IMR-90 (cell line): ENCODE data around the gene ATXN1. TPM values are rescaled to one million over a fixed set of nuclear protein-coding genes. Genes with fewer than 3 reads are reported as not detected.

Experiments
- ATAC-seq: fragments of 200-7000 bp; cut with Tn5 transposase; 2 replicates; pipeline ENCODE4 v1.9.1; 2020; ENCODE audit warnings: low read depth, mild to moderate bottlenecking, moderate library complexity
- BruUV-seq: library from RNA; stranded (reverse); fragments of 400-500 nt; replicated peaks from 2 replicates; lab custom pipeline; 2021; lab: Mats Ljungman, UMichigan
- CTCF ChIA-PET: fragments of 300-600 bp; formaldehyde crosslinking; extraction: SDS; loops from one replicate; lab custom pipeline; 2021; ENCODE audit warnings: antibody characterized with exemption; lab: Yijun Ruan, JAX
- POLR2A ChIA-PET: fragments of 300-600 bp; sonication (Branson Sonifier 250); formaldehyde crosslinking; loops from one replicate; lab custom pipeline; 2022; ENCODE audit warnings: antibody characterized with exemption; ENCODE audit not compliant: unreplicated experiment; lab: Charles Lee
- DNase-seq: peaks from one replicate; pipeline ENCODE4 v3.0.0; 2013
- H2AFZ ChIP-seq: replicated peaks from 2 replicates; pipeline ENCODE3; 2013; ENCODE audit warnings: low read length, mild to moderate bottlenecking; ENCODE audit not compliant: poor library complexity
- H2AK5ac ChIP-seq: 2 replicates; pipeline ENCODE4 v1.6.1; 2013; ENCODE audit warnings: low read depth, low read length, inconsistent platforms
- H2AK9ac ChIP-seq: replicated peaks from 2 replicates; pipeline ENCODE3; 2013; ENCODE audit warnings: mild to moderate bottlenecking, low read depth, low read length, moderate library complexity; ENCODE audit not compliant: poor library complexity
- H2BK120ac ChIP-seq: 2 replicates; pipeline ENCODE4 v1.6.1; 2013; ENCODE audit warnings: low read depth, low read length, inconsistent platforms
- H2BK15ac ChIP-seq: 3 replicates; pipeline ENCODE4 v1.6.1; 2013; ENCODE audit warnings: low read depth, low read length, inconsistent platforms
- H2BK20ac ChIP-seq: 2 replicates; pipeline ENCODE4 v1.6.1; 2013; ENCODE audit warnings: low read depth, mild to moderate bottlenecking, inconsistent platforms, low read length, moderate library complexity
- H2BK5ac ChIP-seq: 2 replicates; pipeline ENCODE4 v1.6.1; 2013; ENCODE audit warnings: mild to moderate bottlenecking, low read depth, low read length, inconsistent platforms; ENCODE audit not compliant: poor library complexity, severe bottlenecking
- H3K14ac ChIP-seq: replicated peaks from 2 replicates; pipeline ENCODE4 v1.6.1; 2013; ENCODE audit warnings: low read depth, low read length, inconsistent platforms
- H3K18ac ChIP-seq: 2 replicates; pipeline ENCODE4 v1.6.1; 2013; ENCODE audit warnings: low read depth, low read length, control low read depth
- H3K23ac ChIP-seq: 2 replicates; pipeline ENCODE4 v1.6.1; 2013; ENCODE audit warnings: low read depth, low read length, inconsistent platforms
- H3K27ac ChIP-seq: 2 replicates; pipeline ENCODE4 v1.5.1; 2013; ENCODE audit warnings: mild to moderate bottlenecking, control low read depth, low read length; ENCODE audit not compliant: insufficient read depth
- H3K27me3 ChIP-seq: 2 replicates; pipeline ENCODE4 v1.6.1; 2013; ENCODE audit warnings: low read length; ENCODE audit not compliant: control insufficient read depth, insufficient read depth
- H3K36me3 ChIP-seq: 2 replicates; pipeline ENCODE4 v1.6.1; 2013; ENCODE audit warnings: low read length, mixed read lengths; ENCODE audit not compliant: control insufficient read depth, insufficient read depth
- H3K4ac ChIP-seq: 2 replicates; pipeline ENCODE4 v1.6.1; 2013; ENCODE audit warnings: low read depth, low read length, inconsistent platforms
- H3K4me1 ChIP-seq: 2 replicates; pipeline ENCODE4 v1.6.1; 2013; ENCODE audit warnings: low read length, mixed read lengths; ENCODE audit not compliant: control insufficient read depth, insufficient read depth
- H3K4me2 ChIP-seq: 2 replicates; pipeline ENCODE4 v1.6.1; 2013; ENCODE audit warnings: low read depth, mild to moderate bottlenecking, control low read depth, low read length, moderate library complexity
- H3K4me3 ChIP-seq: 2 replicates; pipeline ENCODE4 v1.5.1; 2013; ENCODE audit warnings: low read depth, mild to moderate bottlenecking, control low read depth, low read length, moderate library complexity; ENCODE audit not compliant: insufficient read depth
- H3K56ac ChIP-seq: 2 replicates; pipeline ENCODE4 v1.6.1; 2013; ENCODE audit warnings: low read length, inconsistent platforms; ENCODE audit not compliant: insufficient read depth; ENCODE audit errors: extremely low read depth
- H3K79me1 ChIP-seq, 2 experiments: 2 replicates each; pipeline ENCODE4 v1.6.1; 2013; ENCODE audit warnings: low read length in 2 of 2, inconsistent platforms in 1 of 2, low read depth in 1 of 2
- H3K9ac ChIP-seq: 2 replicates; pipeline ENCODE4 v1.6.1; 2013; ENCODE audit warnings: low read depth, low read length, control low read depth
- H3K9me1 ChIP-seq: 2 replicates; pipeline ENCODE4 v1.6.1; 2013; ENCODE audit warnings: low read length, inconsistent platforms; ENCODE audit not compliant: insufficient read depth
- H3K9me3 ChIP-seq: 2 replicates; pipeline ENCODE4 v1.6.1; 2013; ENCODE audit warnings: low read length; ENCODE audit not compliant: control insufficient read depth, insufficient read depth
- H4K20me1 ChIP-seq: 2 replicates; pipeline ENCODE4 v1.6.1; 2013; ENCODE audit warnings: low read length, inconsistent platforms; ENCODE audit not compliant: insufficient read depth
- H4K5ac ChIP-seq: 2 replicates; pipeline ENCODE4 v1.6.1; 2013; ENCODE audit warnings: mild to moderate bottlenecking, low read depth, low read length, control low read depth
- H4K8ac ChIP-seq, 2 experiments: 2 replicates each; pipeline ENCODE4 v1.6.1; 2013; ENCODE audit warnings: low read depth in 2 of 2, low read length in 2 of 2, control low read depth in 1 of 2, inconsistent platforms in 1 of 2
- H4K91ac ChIP-seq: 2 replicates; pipeline ENCODE4 v1.6.1; 2013; ENCODE audit warnings: low read depth, low read length, inconsistent platforms; ENCODE audit not compliant: insufficient read depth
- BHLHE40 ChIP-seq: fragments of 150-350 bp; IDR thresholded peaks from 2 replicates; pipeline ENCODE4 v1.6.1; 2016; ENCODE audit warnings: mild to moderate bottlenecking, low read depth, low read length
- CHD1 ChIP-seq: IDR thresholded peaks from 2 replicates; pipeline ENCODE4 v1.6.1; 2012; ENCODE audit warnings: low read depth, low read length, improper control_type of control experiment
- ELK1 ChIP-seq: fragments of 150-350 bp; IDR thresholded peaks from 2 replicates; pipeline ENCODE4 v1.6.1; 2016; ENCODE audit warnings: low read depth, mild to moderate bottlenecking, low read length, moderate library complexity, borderline replicate concordance
- FOS ChIP-seq: fragments of 150-350 bp; IDR thresholded peaks from 2 replicates; pipeline ENCODE4 v1.6.1; 2016; ENCODE audit warnings: low read depth, low read length
- MAFK ChIP-seq: IDR thresholded peaks from 2 replicates; pipeline ENCODE4 v1.6.1; 2012; ENCODE audit warnings: low read depth, low read length, improper control_type of control experiment
- MAZ ChIP-seq: IDR thresholded peaks from 2 replicates; pipeline ENCODE4 v1.6.1; 2012; ENCODE audit warnings: low read depth, mild to moderate bottlenecking, low read length, improper control_type of control experiment, moderate library complexity, borderline replicate concordance
- POLR2A ChIP-seq: IDR thresholded peaks from 2 replicates; pipeline ENCODE4 v1.6.1; 2012; ENCODE audit warnings: mild to moderate bottlenecking, low read depth, low read length
- RAD21 ChIP-seq: IDR thresholded peaks from 2 replicates; pipeline ENCODE4 v1.6.1; 2012; ENCODE audit warnings: low read length, improper control_type of control experiment
- RFX5 ChIP-seq: IDR thresholded peaks from 2 replicates; pipeline ENCODE4 v1.8.0; 2012; ENCODE audit warnings: low read depth, mild to moderate bottlenecking, low read length, moderate library complexity
- SMC3 ChIP-seq: fragments of 150-350 bp; IDR thresholded peaks from 2 replicates; pipeline ENCODE4 v1.6.1; 2016; ENCODE audit warnings: low read depth, mild to moderate bottlenecking, antibody characterized with exemption, low read length, moderate library complexity
- WGBS, 2 experiments: methylation state at CpG; one replicate each; pipeline versions ENCODE4 v1.1.5 to v1.1.7; 2013; ENCODE audit warnings: missing lambda C conversion rate in 2 of 2; ENCODE audit not compliant: insufficient read length in 1 of 2; ENCODE audit errors: extremely low coverage in 2 of 2; 5-methylcytosine and 5-hydroxymethylcytosine counted together
- dilution Hi-C: fragments of 300-500 bp; cut with HindIII; formaldehyde crosslinking; loops from one replicate; pipeline ENCODE4 v1.14.3; 2018; ENCODE audit warnings: low sequenced_read_pairs; ENCODE audit not compliant: unreplicated experiment
- in situ Hi-C: fragments of 300-500 bp; cut with MboI; formaldehyde crosslinking; loops from 3 replicates; pipeline ENCODE4 v1.14.3; 2019; ENCODE audit warnings: low sequenced_read_pairs, inconsistent platforms, mixed read lengths
- intact Hi-C: fragments of 100-400 bp; cut with micrococcal nuclease; formaldehyde crosslinking; loops from 2 replicates; pipeline ENCODE4 v1.10.0; 2022
- polyA plus RNA-seq, 3 experiments: library from polyadenylated mRNA; depleted of rRNA; stranded (reverse); fragments of >200 nt; gene quantifications; 2 replicates each; pipeline ENCODE4 v1.2.3, GENCODE V29; 2012; ENCODE audit warnings: low replicate concordance in 1 of 3
- total RNA-seq: library from RNA; depleted of rRNA; stranded (reverse); fragments of >200 nt; gene quantifications from 2 replicates; pipeline ENCODE4 v1.2.3, GENCODE V29; 2012

The ATXN1 gene
- total and polyA plus RNA-seq, 2 of the 4 experiments (the other 2 are of a cell fraction) = 7.3 to 11.1 TPM

- H3K4me2 ChIP-seq = no peak overlapping the region
- no peaks in the 10 kb centered on the region for H4K20me1 ChIP-seq
- peaks cover 6% of the 10 kb centered on the region; the same call in 1 of the 2 replicates for H3K9me1 ChIP-seq
- H3K23ac ChIP-seq = no peak overlapping the region
- no peak overlapping the region for H3K14ac ChIP-seq
- no peak overlapping the region for H3K4ac ChIP-seq
- no peak overlapping the region for H2AFZ ChIP-seq
- no peak overlapping the region for H2BK5ac ChIP-seq
- H3K79me1 ChIP-seq = peaks cover 4 to 5% of the 10 kb centered on the region in 2 experiments; a peak in 1 of 4 replicates
- H3K4me3 ChIP-seq = no peak overlapping the region
- no peak overlapping the region for H4K5ac ChIP-seq
- no peaks in the 10 kb centered on the region for H3K9me3 ChIP-seq
- H3K9ac ChIP-seq = no peak overlapping the region
- POLR2A ChIA-PET = no interaction called here
- no peak overlapping the region for H4K8ac ChIP-seq
- no peak overlapping the region for H2AK9ac ChIP-seq
- H3K36me3 ChIP-seq = peaks cover 5% of the 10 kb centered on the region; the same call in 1 of the 2 replicates
- CTCF ChIA-PET = interaction anchor here (0.6 to 1.1 kb wide), 3 partner anchors 63 to 1186 kb away, joined by 3 to 6 read pairs (median 3); no protein-coding TSS in a partner anchor
- H3K4me1 ChIP-seq = no peaks in the 10 kb centered on the region
- no peak overlapping the region for H2BK20ac ChIP-seq
- no peak overlapping the region for H2AK5ac ChIP-seq
- intact Hi-C loops = no loop called here
- WGBS, 2 experiments = no CpG with 5 or more reads among the region's 2 CpGs
- no peak overlapping the region for H2BK120ac ChIP-seq
- BruUV-seq = no TSS peak
- DNase-seq = no peak
- dilution Hi-C loops = no loop called here
- ATAC-seq = no peak
- no peak overlapping the region for H3K56ac ChIP-seq
- no peak overlapping the region for H3K27ac ChIP-seq
- no peak overlapping the region for H2BK15ac ChIP-seq
- no peak for TF ChIP-seq SMC3
- TF ChIP-seq MAFK = no peak
- TF ChIP-seq RAD21 = no peak
- no peak for TF ChIP-seq ELK1
- no peak for TF ChIP-seq CHD1
- no peak for TF ChIP-seq MAZ
- TF ChIP-seq FOS = no peak
- TF ChIP-seq BHLHE40 = no peak
- TF ChIP-seq POLR2A = no peak
- no peak for TF ChIP-seq RFX5
- H3K18ac ChIP-seq = no peak overlapping the region
- H3K27me3 ChIP-seq = no peaks in the 10 kb centered on the region
- H4K91ac ChIP-seq = no peak overlapping the region
- in situ Hi-C loops = no loop called here
Observed at GRCh38 chr6:16370943-16371342, 390.3 kb downstream of the ATXN1 start.
